Embryonic facial prominence (tissue), 1 donor: ENCODE results near the gene HOXC9.

Experiments
- DNase-seq: peaks from one replicate; pipeline ENCODE4 v3.0.0-alpha.2; 2016; ENCODE audit errors: extremely low spot score

HOXC9 gene

GRCh38 chr12:53963434-53964314, 36.3 kb upstream of the HOXC9 start:
- no peak for DNase-seq

DNA sequence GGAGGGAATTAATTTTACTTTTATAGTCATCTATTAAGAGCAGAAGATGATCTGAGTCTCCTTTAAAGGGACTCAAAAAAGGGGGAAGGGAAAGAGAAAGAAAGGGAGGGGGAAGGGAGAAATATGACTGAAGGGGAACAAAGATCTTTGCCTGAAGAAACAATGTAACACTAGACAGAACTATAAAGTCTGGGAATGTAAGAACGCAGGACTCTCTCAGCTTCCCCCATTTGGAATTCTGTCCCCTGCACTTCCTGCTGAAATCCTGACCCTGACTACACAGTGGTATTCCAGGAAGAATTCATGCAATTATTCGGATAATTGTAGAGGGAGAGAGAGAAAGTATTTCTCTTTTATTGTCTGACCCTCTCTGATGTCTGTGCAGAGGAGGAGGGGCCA, 35.6 kb upstream of the HOXC9 start:
- DNase-seq, result no peak

DNA sequence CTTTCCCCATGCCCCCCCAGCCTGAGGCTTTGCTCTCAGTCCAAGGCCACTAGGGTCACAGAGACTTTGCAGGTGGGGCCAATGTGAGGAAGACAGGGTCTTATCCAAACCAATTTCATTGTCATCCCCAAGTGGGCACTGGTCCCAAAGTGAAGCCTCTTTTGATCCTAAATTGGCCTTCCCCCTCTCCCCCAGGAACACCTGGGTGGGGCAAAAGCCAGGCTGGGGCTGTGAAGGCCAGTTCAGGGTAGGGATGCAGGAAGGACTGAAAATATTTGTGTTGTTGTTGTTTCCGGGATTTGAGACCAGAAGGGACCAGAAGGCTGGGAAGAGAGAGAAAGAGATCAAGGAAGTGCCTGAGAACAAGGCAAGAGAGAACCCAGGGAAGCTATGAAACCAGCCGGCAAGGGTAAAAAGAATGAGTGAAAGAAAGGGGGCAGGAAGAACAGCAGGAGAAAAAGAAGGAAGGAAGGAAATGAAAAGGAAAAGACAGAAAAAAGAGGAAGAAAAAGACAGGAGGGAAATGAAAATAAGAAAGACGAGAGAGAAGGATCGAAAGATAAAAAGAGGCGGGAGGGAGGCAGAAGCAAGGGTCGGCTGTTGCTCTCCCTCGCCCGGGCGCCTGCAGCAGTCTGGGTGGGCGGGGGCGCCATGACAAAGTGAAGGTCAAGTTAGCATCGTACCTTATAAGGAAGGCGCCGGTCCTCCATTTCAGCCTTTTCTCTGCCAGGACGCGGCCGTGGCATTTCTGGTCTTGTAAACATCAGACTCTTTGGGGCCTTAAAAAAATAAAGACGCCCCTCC, 34.5 kb upstream of the HOXC9 start:
- DNase-seq, result no peak

GRCh38 chr12:53966085-53966384, 33.9 kb upstream of the HOXC9 start:
- no peak for DNase-seq

GRCh38 chr12:53966385-53967133, 33.4 kb upstream of the HOXC9 start:
- no peak for DNase-seq

DNA sequence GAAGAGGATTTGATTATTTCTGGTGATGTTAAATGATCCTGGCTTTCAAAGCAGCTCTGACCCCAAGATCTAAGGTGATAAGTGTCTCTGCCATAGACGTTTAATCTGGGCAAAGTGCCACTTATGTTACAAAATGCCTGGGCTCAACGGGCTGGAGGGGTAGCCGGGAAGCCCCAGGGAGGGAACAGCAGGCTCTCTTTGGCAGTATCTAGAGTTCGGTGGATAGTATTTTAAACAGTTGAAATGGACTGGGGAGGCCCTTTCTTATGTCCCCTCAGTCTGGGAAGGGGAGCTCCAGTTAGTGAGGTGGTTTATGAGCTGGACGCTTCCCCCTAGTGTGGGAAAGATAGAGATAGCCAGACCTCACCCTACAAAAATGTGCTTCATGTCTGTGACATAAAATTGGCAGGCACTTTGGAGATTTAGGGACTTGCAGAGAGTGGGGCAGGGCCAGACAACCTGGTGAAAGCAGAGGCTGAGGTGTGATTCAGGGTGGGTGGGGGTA, 32.5 kb upstream of the HOXC9 start:
- no peak for DNase-seq

GRCh38 chr12:53968214-53969127, 31.5 kb upstream of the HOXC9 start:
- DNase-seq, result no peak

GRCh38 chr12:53969588-53970259, 30.2 kb upstream of the HOXC9 start:
- DNase-seq, result no peak

DNA sequence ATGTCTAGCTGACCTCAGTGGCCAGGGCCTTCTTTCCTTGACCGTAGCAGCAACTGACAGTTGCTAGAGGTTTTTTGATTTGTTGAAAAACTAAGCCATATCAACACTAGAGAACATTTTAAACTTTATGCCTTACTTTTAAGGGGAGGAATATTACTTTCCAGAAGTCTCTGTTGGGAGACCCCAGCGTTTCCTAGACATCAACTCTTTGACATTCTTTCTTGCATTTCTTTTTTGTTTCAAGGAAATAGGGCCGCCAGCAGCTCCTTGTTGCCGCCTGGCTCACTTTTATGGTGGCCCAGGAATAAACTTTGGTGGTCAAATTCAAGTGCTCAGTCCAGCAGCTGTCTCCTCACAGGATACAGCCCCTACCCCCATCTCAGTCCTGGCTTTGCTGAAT, 29.5 kb upstream of the HOXC9 start:
- DNase-seq, result no peak

DNA sequence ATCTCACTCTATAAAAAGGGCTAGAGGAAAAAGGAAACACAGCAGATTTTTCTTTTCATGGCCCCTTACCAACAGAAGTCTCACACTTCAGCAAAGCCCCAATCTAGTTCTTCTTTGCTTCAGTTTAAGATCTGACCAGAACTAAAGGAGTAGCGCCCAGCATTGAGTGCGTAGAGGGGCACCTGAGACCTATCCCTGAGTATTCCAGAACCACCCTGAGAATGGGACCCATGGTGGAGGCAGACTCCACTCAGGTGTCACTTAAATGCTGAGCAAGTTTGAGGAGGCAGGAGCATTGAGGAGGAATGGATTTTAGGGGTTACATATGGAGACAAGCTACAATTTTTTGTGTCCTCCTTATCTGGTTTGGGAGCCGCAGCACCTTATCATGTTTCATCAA, 28.8 kb upstream of the HOXC9 start:
- no peak for DNase-seq

DNA sequence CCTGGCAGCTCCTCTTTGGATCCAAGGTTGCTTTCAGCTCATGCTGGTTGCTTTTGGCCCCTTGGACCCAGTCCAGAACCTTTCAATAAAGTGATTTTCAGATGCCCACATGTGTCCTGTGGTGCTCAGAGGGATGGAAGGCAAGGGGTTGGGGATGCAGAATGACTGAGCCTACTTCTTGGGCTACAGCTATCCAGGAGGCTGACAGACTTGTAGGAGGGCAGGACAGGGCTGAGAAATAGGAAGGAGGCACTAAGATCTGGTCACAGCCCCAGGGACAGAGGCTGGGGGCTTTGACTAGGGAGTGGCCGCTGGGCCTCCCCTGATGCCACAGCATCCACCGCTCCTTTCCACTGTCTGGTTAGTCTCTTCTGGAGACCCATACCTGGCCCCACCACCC, 28.3 kb upstream of the HOXC9 start:
- DNase-seq, result no peak

- DNase-seq, result no peak
These were observed 27.7 kb upstream of the HOXC9 start for GRCh38 chr12:53972152-53972702.

GRCh38 chr12:53972722-53973235, 27.2 kb upstream of the HOXC9 start, which contains the start of gene HOXC11:
HOXC11 (plus strand) TSS chr12:53973126; CDS start chr12:53973242, 116 bp downstream.
- DNase-seq, result no peak

DNA sequence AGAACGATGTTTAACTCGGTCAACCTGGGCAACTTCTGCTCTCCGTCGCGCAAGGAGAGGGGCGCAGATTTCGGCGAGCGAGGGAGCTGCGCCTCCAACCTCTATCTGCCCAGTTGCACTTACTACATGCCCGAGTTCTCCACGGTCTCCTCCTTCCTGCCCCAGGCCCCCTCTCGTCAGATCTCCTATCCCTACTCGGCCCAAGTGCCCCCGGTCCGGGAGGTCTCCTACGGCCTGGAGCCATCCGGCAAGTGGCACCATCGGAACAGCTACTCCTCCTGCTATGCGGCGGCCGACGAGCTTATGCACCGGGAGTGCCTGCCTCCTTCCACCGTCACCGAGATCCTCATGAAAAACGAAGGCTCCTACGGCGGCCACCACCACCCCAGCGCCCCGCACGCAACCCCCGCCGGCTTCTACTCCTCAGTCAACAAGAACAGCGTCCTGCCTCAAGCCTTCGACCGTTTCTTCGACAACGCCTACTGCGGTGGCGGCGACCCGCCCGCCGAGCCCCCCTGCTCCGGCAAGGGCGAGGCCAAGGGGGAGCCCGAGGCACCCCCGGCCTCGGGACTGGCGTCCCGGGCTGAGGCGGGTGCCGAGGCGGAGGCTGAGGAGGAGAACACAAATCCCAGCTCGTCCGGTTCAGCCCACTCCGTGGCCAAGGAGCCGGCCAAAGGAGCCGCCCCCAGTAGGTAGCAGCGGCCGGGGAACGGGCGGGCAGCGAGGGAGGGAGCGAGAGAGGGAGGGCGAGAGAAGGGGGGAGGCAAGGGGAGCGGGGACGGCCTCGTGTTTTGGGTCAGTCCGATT, 26.5 kb upstream of the HOXC9 start:
- DNase-seq, result no peak

GRCh38 chr12:53974084-53975063, 25.6 kb upstream of the HOXC9 start, which contains the start of gene HOTAIR:
HOTAIR (minus strand) TSS chr12:53974954.
- no peak for DNase-seq

DNA sequence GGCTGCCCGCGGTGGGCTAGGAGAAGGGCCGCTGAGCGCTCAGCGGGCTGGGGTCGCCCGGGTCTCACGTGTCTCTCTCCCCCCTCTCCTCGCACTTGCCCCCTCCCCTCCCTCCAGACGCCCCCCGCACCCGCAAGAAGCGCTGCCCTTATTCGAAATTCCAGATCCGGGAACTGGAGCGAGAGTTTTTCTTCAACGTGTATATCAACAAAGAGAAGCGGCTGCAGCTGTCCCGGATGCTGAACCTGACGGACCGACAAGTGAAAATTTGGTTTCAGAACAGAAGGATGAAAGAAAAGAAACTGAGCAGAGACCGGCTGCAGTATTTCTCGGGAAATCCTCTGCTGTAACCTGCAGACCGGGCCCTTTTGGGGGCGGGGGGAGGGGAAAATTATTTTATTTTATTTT, 24.9 kb upstream of the HOXC9 start:
- no peak for DNase-seq

- no peak for DNase-seq
These were observed 24.3 kb upstream of the HOXC9 start for GRCh38 chr12:53975479-53976152.
